ENCODE data around the gene VAC14.

Gene VAC14

DNA sequence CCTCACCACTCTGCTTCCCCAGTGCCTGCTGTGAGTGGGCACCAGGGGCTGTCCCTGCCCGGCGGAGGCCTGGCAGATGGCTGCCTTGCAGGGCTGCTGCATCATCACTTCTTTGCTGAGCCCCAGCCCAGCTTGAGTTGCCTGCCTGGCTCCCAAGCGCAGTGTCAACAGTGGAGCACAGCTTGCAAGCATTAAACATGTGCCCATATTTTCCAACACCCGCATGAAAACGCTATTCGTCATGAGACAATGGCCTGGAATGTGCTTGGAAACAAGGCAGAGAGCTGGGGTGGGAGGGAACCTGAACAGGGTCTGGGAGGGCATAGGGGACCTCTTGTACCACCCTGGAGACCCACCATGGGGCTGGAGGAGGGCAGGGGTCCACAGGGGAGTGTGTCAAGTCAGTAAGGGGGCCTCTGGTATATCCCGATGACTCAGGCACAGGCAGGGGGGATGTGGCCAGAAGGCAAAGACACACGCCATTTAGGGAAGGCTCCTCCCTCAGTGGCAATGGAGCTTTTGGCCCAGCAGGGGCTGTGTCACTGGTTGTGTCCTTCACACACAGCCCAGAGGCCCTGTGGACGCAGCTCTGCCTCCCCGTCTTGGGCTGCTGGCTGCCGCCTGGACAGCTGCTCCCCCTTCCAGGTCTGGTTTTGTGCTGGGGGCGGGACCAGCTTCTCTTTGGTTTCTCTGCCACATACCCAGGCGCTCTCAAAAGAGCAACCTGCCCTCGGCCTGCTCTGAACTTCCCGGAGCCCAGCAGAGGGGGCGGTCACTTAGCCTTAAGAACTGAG is 97.7 kb downstream of the VAC14 start:
- DNase-seq: no peak

DNA sequence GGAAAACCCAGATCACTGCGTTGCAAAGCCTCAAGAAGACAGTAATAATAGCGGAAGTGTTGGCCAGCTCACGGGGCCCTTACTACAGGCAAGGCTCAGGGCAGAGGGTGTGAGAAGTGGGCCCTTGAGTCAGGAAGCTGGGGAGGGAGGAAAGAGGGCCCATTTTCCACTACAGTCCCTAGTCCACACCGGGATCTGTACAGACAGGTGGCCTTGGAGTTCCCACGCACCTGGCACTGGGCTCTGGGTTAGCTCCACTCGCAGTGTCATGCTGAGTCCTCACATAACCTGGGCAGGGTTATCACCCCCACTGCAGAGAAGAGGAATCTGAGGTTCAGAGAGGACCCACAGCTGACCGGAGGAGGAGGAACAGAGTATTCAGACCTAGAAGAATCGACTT is 98.3 kb downstream of the VAC14 start:
- no peak for DNase-seq

DNA sequence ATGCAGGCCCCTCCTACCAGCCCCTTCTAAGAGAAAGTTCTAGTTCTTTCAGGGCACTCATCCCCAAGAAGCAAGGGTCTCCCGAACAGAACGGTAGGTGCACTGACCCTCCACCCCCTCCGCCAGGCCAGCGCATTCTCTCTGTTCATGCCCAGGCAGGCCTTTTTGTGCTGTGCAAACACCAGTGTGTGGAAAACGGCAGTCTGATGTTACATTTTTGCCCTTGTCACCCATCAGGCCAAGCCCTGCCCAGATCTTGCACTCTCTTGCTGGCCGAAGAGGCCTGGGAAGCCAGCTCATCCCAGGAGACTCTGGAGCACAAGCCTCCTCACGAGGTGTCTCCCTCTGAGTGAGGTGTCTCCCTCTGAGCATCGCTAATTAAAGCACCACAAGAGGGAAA is 99.0 kb downstream of the VAC14 start:
- DNase-seq: no peak

DNA sequence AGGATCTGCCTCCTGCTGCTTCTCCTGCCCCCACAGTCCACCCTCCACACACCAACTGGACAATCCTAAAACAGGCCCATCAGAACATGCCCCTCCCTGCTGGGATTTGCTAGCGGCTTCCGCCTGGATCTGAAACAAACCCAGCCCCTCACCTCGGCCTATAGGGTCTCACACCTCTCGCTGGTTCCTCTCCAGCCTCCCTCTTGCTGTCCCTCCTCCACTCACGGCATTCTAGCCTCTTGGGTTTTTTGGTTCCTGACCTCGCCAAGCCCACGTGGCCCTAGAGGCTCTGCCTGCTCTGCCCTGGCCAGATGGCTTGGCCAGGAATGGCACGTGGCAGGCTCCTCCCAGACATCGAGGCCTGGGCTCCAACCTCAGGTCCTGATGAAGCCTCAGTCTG is 99.4 kb downstream of the VAC14 start:
- DNase-seq: no peak

DNA sequence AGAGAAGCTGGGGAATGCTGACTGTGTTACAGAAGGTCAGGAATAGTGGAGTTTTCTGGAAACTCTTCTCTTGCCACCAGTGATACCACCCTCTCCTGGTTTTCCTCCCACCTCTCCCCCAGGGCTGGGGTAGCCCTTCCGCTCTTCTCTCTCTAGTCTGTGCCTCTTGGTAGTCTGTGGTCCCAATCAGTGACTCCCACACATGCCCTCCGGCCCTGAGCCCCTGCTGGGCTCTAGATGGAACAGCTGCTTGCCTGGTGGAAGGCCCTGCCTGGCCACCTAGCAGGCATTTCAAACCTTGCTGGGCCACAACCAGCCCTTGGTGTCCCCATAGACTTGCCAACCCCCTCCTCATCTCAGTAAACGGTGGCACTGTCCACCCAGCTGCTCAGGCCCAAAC is 99.9 kb downstream of the VAC14 start:
- DNase-seq: no peak

DNA sequence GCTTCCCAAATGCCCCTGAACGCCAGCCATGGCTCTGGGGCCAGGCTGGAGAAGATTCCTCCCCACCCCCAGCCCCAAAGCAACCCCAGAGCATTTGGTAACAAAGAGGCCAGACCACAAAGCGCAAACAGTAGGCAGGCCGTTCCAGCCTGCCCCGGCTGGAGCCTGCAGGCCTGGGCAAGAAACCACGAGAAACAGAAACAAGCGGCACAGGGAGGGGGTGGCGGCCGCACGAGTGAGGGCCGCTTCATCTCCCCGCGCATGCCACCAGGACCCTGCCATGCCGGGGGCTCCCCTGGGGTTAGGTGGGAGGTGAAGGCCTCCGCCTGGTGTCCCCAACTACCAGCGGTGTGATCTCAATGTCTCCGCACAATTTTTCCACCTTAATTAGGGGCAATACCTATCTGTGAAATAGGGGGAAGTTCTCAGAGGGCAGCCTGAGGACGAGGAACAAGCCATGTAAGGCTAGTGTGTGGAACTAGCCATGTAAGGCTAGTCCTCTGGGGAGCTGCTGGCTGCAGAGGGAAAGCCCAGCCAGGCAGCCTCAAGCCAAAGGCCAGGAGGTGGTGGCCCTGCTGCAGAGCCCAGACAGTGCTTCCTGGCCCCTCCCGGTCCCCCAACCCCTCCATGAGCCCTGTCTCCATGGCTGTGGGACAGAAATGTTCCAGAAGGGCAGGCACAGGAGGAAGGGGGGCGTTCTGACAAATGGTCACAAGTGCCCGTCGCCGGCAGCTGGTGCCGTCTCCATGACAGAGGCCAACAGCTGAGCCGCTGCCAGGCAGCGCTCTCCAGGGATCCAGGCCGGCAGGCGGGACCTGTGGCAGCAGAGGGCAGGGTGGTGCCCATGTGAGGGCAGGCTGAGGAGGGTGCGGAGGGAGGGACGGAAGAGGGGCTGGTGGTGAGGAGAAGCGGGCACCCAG is 100.6 kb downstream of the VAC14 start:
- DNase-seq: no peak

DNA sequence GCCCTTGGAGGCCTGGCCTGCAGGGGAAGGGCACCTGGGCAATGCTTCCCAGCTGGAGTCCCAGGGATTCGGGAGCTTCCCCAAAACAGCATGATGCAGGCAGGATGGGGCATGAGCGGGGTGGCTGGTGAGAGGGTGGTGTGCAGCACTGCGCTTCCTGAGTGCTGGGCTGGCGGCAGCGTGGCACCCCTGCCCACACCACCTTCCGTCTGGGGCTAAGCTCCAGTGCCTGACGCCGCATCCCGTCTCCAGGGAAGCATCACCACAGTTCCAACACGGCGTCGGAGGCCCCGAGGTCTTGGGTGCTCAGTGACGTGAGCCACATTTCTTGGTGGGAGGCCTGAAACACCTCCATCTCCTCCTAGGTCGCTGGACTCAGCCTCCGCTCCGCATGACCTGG is 101.3 kb downstream of the VAC14 start:
- no peak for DNase-seq

DNA sequence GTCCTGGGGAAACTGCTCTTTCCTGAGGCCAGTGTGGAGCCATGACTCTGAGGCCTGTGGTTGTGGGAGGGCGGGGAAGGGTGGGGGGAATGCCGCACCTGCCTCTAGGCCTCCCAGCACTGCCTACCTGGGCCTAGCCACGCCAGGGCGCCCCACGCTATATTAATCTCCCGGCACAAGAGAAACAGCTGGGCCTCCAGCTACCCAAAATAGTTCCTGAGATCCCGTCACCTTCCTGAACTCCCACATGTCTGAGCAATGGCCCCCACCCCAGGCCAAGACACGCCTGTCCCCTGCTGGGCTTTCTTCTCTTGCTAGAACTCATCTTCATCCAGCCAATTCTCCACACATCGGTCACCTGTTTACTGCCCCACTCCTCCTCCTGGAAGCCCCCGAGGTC is 102.1 kb downstream of the VAC14 start:
- DNase-seq: no peak

DNA sequence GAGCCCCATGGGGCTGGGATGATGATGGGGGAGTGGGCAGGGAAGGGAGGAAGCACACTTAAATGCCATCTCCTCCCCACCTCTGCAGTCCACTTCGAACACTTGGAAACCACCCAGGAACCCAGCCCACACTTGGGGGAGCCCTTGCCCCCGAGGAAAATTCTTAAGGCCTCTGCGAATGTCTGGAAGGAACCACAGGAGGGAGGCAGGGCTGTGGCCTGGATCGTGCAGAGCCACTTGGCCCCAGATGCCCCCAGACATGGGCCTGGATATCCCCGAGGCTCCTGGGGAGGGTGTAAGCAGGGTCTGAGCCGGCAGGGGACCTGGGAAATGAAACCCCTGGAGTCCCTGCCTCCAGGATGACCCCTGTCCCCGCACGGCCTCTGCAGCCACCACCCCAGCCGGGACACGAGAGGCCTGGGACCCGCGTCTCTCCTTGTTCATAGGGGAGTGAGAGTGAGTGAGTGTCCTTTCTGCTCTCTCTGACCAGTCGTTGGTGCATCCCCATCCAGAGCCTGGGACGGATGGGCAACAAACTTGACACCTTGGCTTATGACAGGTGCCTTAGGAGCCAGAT is 103.3 kb downstream of the VAC14 start:
- DNase-seq: no peak

DNA sequence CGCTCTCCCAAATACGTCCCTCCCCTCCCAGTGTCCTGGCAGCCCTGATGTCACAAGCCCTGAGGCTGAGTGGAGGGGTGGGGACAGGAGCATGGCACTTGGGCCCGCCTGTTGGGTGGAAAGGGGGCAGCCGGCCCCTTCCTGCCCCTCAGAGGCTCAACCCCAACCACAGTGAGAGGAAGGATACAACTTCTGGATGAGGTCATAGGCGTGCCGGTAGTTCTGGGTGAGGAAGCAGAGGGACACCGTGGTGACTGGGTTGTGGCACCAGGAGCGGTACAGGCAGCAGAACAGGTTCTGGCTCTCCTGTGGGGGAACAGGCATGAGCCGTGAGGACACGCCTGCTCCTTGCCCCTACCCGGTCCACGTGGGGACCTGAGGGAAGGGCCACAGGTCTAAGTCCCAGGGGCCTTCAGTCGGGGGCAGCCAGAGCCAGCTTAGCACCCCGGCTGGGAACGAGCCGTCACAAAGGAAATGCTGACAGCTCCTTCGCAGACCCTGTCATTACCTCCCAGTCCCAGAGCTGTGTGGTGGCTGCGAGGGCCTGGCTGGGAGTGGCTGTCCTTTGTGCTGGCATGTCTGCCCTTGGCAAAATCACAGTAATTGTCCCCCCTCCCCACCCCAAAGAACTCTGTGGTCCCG is 103.9 kb downstream of the VAC14 start:
- DNase-seq: peak; percentile 7

DNA sequence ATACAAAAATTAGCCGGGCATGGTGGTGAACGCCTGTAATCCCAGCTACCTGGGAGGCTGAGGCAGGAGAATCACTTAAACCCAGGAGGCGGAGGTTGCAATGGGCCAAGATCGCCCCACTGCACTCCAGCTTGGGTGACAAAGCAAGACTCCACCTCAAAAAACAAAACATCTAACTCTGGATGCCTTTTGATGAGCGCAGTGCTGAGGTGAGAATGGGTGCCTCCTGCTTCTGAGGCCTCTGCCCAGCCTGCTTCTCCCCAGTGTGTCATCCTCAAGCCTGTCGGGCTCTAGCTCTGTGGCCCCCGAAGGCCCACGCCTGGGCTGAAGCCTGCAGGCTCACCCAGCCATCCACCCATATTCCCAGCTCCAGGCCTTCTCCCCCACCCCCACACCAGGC is 104.6 kb downstream of the VAC14 start:
- no peak for DNase-seq

DNA sequence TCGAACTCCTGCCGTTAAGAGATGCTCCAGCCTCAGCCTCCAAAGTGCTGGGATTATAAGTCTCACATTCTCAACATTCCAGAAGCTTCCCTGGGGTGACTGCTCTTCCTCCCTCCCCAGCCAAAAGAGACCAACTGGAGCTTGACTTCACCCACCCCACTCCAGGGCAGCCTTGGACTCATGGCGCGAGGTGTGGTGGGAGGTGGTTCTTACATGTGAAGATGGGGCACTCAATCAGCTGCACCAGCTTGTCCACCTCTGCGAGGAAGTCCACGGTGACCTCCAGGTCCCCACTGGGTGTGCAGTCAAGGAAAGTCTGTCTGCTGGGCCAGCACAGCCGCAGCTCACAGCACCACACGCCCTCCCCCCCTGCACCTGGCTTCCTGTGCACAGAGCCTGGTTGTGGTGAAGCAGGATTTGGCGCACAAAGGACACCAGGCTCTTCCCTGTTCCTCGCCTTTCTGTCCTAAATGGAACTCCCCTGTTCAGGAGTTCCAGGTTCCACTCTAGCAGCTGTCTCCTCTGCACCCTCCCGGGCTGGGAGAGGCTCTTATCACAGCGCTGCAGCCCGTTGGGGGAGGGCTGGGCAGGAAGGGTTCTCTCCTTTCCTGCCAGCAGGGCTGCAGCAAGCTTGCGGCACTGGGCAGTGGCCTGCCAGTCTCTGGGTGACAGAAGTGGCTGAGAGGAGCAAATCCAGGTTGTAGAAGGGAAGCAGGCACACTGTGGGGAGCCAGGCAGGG is 105.5 kb downstream of the VAC14 start:
- no peak for DNase-seq

DNA sequence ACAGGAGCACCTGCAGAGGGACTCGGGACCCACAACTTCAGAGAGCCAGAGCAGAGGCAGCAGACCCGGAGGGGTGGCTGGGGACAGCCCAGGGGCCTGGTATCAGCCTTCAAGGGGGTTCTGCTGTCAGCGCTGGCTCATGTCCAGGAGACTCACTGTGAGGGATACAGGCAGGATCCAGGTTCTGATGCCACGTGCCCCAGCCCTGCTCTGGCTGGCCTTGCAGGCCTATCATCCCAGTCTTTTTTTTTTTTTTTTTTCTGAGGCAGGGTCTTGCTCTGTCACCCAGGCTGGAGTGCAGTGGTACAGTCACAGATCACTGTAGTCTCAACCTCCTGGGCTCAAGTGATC is 106.1 kb downstream of the VAC14 start:
- no peak for DNase-seq

DNA sequence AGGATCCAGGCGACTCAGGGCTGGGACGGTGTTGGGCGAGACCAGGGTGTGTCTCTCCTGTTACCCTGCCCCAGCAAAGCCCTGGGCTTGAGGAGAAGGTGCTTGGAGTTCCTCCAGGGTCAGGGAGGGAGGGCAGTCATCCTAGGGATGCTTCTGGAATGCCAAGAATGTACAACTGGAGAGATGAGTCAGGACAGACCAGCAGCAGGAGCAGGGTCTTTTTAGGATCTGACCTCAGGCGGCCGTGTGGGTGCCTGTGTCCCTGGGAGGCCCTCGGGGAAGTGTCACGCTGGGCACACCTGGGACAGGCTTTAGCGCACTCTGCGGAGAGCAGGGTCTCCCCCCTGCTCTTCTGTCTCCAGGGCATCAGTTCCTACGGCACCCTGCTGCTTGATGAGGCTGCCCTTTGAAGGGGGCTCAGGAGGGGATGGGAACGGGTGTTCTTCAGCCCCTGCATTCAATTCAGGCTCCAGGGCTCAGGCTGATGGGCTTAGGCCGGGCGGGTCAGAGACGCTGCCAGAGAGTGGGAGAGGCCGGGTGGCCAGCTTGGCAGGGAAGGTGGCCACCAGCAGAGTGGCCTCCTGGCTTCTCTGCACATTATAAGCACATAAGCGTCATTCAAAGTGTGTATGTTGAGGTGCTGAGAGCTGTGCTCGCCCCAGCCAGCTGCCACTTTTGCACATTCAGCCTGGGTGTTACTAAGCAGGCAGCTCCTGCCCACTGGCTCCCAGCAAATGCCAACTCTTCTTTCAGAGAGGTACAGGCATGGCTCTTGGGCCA is 106.7 kb downstream of the VAC14 start:
- no peak for DNase-seq

DNA sequence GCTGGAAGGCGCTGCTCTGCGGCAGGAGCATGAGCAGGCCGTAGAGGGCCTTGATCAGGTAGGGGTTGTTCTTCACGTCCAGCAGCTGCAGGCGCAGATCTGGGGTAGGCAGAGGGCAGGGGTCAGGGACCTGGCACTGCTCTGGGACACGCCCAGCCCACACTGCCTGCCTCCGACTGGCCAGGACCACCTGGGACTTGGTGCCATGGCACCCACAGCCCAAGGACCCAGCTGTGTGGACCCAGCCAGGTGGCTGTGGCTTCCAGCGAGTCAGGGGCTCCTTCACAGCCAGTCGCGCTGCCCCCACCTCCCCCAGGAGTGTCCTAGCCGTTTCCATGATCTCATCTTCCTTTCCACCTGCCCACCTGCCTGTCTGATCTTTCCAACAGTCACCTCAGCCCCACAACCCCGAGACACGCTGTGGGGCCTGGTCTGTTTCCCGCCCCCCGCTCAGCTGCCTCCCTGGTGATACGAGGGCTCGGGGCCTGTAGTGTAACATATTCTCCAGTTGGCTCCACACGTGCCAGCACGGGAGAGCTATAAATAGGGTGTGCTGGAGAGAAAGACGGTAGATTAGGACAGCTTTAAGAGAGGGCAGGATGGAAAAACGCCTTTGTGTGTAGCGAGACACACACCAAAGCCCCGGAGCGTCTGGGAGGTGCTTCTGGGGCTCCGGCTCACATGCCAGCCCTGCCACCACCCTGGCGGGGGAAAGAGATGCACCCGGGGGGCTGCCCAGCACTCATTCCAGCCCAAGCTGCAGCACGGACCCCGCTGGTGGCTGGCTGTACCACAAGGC is 107.9 kb downstream of the VAC14 start:
- no peak for DNase-seq

DNA sequence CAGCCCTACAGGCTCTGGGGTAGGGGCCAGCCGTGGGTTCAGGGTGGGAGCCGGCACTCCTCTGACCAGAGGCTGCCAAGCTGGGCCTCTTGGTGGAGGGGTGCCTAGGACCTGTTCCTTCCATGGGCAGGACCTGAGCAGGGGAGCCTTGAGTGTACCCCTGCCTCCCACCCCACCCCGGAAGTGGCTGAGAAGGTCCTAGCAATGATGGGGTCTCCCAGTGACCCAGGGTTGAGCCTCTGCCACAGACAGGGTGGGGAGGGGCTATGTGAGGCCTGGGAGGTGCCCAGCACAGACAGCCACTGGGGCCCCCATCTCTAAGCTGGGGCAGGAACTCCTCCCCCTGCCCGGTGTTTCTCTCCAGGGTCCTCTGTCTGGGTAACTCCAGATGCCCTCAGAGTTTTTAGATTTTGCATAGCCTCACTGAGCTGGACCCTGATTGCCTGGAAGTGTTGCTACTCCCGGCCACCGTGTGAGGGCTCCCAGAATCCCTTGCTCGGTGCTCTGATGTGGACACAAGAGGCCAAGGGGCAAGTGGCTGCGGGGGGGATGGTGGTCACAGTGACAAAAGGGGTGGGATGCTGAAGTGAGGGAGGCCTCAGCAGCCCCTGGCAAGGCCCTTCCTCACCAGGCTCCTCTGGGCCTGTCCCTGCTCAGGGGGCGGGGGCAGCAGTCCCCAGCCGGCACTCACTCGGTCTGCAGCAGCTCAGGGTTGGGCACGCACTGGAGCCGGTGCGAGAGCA is 108.7 kb downstream of the VAC14 start:
- DNase-seq: no peak

DNA sequence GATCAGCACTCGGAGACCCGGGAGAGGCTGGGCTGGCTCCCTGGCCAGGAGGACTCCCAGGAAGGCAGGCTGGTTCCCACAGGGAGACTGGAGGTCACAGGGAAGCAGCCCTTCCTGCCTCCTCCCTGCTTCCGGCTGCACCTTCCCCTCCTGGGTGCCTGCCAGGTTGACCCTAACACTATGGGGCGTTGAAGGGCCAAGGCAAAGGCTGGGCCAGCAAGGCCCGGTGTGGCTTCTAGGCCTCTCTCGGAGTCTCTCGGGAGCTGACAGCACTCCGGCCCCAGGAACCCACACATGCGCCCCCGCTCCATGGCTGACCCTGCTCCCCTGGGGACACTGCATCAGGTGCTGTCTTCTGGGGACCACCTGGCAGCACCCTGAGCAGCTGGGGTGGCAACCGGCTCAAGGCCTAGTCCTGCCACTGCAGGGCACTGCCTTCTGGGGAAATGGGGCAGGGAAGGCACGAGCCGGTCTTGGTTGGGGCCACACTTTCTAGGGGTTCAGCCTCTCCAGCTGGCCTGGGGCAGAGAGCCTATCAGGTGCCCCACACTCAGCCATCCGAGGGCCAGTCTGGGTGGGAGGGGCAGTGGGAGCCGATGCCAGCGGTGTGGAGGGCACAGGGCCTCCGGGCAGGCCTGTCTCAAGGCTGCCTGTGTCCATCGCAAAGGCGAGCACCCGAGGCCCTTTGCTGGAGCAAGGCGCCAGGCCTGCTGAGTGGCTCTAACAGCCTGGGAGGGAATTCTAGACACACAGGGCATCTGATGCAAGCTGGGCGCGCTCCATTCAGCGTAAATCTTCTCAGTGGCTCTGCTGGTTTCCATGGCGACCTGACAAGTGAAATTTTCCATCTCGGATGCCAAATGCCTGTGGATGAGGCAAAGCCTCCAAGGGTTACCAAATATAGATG is 109.5 kb downstream of the VAC14 start:
- DNase-seq: no peak

DNA sequence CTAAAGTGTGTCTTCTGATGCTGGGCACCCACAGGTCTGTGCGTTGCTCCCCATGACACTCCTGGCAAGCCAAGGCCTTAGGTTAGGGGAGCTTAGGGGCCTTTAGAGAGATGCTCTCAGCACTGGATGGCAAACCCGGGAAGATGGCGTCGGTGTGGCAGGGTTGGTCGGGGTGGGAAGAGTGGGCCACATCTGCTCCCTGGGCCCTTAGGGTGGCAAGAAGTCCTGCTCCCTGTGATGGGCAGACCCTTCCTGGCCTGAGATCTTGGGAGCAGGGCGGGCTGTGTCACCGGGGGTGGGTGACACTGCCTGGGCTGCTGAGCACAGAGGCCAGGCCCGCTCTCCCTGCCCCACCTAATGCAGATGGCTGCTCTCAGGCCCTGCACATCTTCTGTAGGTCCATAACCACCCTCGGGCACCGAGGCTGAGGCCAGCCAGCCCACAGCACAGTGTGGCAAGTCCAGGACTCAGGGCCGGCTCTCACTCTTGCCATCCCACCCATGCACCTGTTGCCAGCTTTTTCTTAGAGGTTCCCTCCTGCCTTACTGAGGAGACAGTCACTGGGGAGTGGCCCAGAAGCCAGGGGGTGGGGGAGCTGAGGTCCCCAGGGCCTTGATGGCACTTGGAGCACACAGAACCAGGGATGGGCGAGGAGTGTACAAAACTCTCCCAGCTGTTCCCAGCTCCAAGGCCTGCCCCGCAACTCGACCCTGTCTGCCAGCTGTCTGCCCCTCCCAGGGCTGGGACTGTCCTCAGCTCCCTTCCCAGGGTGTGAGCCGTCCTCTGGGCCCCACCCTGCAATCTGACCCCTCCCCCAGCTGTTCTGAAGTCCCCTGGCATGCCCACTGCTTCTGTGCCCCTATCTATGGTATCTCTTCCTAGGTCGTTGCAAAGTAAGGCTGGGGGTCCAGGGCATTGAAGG is 110.7 kb downstream of the VAC14 start:
- no peak for DNase-seq
